NCI-H446 (cell line): ENCODE data around the gene ADAMTS10.
"Not testable (repeated sequence)": the region's sequence is repeated elsewhere in the genome, so short reads cannot be mapped to it uniquely, and the experiment has no call there.

Experiments used
- DNase-seq, 2 experiments: peaks; one replicate each; lab custom pipeline; 2025; lab: John Stamatoyannopoulos, UW

Gene ADAMTS10

DNA sequence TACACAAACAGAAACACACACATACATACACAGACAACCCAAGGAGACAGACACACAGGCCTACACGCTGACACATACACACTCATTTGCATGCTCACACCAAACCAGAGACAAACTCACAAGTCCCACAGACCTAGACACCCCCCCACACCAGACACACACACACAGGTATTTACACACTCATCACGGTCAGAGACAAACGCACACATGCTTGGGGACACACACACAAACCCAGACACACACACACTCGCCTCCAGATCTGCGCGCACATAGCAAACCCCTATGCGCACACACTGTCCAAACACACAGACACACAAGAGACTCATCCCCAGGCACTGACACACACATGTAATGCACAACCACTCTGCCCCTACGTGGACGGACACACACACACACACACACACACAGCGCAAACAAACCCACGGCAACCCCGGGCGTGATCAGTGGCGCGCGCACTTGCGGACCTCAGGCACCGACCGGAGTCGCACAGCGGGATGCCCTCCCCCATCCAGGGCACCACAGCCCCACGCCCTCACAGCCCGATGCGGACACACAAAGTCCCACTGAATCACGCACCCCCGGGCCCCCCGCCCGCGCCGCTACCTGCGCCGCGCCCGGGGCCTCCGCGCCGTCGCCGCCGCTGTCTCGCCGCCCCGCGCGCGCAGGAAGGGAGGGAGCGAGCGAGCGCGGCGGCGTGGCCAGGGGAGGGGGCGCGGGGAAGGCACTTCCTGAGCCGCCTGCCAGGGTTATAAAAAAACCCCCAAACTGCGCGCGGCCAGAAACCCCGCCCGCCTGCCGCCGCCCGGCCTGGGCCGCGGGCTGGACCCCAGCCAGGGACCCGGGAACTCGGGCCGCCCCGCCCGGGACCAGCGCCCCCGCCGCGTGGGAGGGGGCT is at the start of gene ADAMTS10:
ADAMTS10 (minus strand) TSS at position 675 of the 895 bp plus-strand sequence. CDS start 5,005 bp downstream, outside the sequence.
- no peak for DNase-seq

- no peak for DNase-seq
Observed at GRCh38 chr19:8659905-8660304, 49.4 kb upstream of the ADAMTS10 start.

- no peak for DNase-seq
Observed at GRCh38 chr19:8657869-8658268, 47.4 kb upstream of the ADAMTS10 start.

GRCh38 chr19:8655340-8655709 is 44.8 kb upstream of the ADAMTS10 start:
- no peak for DNase-seq

DNA sequence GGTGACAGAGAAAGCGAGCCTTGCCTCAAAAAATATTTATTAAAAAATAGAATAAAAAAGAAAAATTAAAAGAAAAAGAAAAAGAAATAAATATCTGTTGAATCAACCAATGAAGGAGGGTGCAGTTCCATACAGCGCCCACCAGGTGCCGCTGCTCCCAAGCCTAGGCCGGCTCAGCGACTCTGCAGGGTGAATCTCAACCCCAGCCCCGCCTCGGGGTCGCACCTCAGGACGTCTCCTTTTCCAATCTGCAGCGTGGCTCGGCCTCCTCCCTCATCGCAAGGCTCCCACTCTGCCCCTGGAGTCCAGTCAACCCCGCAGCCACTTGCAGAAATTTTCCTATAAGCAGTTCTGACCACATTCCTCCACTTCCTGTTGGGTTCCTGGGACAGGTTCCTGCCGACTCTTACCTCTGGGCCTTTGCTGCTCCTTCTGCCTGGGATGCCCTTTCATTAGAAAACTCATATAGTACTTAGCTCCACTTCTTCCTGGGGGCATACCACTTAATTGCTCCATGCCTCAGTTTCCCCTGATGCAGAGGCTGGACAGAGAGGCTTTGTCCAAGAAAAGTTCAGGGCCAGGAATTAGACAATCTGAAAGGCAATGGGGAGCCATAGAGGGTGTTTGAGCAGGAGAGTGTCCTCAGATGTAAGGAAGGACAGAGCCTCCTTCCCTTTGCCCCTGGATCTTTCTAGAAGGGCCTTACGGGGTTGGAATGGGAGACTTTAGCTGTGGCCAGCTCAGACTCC is 44.2 kb upstream of the ADAMTS10 start:
- peak in 1 of 2 experiments; percentile 52 for DNase-seq

GRCh38 chr19:8648240-8648639 is 37.7 kb upstream of the ADAMTS10 start:
- no peak for DNase-seq

DNA sequence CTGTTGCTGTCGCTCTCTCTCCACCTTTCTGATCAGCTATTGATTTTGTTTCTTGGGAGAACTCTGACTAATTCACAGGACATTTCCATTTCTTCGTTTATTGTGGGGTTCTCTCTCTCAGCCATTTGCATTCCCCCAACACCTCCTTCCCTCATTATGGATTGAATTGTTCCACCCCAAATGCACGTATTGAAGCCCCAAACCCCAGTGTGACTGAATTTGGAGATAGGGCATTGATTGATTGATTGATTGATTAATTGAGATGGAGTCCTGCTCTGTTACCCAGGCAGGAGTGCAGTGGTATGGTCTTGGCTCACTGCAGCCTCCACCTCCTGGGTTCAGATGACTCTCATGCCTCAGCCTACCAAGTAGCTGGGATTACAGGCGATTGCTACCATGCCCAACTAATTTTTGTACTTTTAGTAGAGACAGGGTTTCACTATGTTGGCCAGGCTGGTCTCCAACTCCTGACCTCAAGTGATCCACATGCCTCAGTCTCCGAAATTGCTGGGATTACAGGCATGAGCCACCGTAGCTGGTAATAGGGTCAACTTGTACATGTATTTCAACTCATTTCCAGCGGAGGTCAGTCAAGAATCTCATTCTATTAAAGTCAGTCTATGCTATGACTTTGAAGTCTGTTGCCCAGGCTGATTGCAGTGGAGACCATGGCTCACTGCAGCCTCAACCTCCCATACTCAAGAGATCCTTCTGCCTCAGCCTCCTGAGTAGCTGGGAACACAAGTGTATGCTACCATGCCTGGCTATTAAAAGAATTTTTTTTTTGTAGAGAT is 33.5 kb upstream of the ADAMTS10 start:
- DNase-seq, result no peak

DNA sequence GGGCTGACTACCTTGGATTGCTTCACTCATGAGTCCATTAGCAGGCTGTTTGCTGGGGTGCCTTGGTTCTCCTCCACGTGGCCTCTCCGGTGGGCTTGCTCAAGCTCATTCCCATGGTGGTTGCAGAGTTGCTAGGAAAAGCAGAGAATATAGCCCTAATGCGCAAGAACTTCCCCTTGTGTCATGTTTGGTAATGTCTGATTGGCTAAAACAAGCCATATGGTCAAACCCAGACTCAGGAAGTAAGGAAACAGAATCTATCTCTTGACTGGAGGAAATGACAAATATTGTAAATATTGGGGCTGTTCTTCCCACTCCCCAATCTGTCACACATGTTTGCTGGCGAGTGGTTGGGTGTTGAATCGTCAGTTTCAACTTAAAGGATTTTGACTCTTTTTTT is 32.0 kb upstream of the ADAMTS10 start:
- no peak for DNase-seq

- peak in 1 of 2 experiments; percentile 37 for DNase-seq
Observed at GRCh38 chr19:8641908-8642547, 31.5 kb upstream of the ADAMTS10 start.

- no peak for DNase-seq
Observed at GRCh38 chr19:8641221-8641907, 30.8 kb upstream of the ADAMTS10 start.

- DNase-seq, result no peak
Observed at GRCh38 chr19:8640402-8641004, 30.0 kb upstream of the ADAMTS10 start.

DNA sequence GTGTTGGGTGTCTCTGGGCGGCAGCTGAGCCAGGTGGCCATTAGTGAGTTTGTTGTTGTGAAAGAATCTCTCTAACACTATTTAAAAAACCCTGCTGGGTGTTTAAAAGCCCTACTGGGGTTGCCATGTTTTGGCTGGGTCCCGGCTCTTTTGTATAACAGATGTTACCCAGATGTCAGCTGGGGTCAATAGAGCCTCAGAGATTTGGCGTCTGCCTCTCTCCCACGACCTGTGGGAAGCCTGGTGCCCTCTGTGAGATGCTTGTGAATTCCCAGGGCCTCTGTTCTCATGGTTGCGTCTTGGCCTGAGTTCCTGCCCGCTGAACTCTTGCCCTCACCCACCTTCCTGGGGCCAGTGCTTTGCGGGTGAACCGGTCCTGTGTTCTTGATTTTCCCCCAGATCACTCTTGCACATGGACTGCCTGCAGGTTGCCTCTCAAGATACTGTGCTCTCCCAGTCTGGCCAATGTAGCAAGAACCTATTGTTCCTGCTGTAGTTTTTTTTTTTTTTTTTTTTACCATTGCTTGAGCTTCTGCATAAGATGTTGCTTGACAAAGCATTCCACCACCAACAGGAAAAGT is 29.4 kb upstream of the ADAMTS10 start:
- DNase-seq, result no peak

DNA sequence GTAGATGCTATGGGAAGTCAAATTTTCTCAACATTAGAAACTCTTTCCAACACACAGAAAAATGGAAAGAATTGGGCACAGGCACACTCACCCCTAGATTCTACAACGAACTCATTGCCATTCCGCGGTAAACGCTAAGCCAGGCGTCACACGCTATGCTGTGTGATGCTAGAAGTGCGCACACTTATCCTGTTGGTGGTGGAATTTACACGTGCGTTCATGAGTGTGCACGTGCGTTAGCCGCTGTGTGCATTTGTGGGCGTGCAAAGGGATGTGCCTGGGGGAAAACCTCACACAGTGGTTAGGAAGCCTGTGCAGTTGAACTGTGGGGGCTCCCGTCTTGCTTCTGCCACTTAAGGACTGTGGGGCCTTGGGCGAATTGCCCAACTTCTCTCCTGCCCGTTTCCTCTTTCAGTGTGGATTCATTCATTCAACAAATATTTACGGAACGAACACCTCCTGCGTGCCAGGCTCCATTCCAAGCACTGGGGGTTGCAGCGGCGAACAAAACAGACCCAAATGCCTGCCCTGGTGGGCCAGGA is 27.6 kb upstream of the ADAMTS10 start:
- DNase-seq, result no peak

GRCh38 chr19:8637070-8637469 is 26.6 kb upstream of the ADAMTS10 start:
- not testable (repeated sequence) for DNase-seq

DNA sequence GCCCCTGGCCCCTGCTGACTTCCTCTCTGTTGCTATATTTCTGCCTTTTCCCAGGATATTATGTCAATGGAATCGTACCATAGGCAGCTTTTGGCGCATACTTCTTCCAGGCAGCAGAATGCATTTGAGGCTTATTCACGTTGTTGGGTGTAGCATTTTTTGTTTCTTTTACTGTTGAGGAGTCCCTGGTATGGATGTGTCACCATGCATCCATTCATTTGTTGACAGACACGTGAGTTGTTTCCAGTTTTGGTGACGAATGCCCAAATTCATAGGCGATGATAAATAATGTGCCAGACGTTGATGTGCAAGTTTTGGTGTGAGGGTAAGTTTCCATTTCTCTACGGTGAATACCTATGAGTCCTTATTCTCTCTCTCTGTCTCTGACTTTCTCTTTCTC is 24.9 kb upstream of the ADAMTS10 start:
- DNase-seq, result no peak

GRCh38 chr19:8631425-8631819 is 20.9 kb upstream of the ADAMTS10 start:
- no peak for DNase-seq

GRCh38 chr19:8630796-8631424 is 20.4 kb upstream of the ADAMTS10 start:
- no peak for DNase-seq

DNA sequence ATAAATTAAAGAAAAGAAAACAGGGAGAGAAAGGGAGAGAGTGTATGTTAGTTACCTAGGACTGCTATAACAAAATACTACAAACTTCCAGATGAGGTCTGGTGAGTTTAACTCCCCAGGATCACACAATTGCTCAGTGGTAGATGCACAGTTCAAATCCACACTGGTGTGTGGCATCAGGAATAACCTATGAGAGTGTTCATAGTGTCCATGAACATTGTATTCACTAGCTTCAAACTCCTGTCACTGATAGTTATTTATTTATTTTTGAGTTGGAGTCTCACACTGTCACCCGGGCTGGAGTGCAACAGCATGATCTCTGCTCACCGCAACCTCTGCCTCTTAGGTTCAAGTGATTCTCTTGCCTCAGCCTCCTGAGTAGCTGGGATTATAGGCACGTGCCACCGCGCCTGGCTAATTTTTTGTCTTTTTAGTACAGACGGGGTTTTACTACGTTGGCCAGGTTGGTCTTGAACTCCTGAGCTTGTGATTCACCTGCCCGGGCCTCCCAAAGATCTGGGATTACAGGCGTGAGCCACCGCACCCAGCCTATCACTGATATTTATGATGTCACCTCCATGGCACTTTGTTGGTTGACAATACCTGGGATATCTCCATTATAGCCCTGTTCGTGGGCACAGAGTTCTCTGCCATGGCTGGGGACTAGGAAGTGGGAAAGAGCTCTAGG is 19.6 kb upstream of the ADAMTS10 start, which contains the start of gene NFILZ:
NFILZ (plus strand) TSS at position 638 of the 688 bp plus-strand sequence. CDS start 46,133 bp downstream, outside the sequence.
- no peak for DNase-seq

DNA sequence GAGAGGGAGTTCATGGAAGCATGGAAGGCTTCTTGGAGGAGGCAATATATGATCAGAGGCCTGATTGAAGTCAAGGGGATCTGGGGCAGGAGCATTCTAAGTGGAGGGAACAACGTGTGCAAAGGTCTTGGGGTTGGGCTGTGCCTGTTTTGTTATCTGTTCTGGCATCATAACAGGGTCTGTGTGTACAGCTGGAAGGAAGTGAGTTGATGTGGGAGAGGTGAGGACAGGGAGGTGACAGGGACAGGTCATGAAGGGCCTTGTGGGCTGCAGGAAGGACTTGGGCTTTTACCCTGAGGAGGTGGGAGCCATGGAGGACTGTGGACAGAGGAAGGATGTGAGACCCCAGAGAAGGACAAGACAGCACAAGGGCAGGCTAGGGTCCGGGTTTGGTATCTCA is 18.7 kb upstream of the ADAMTS10 start:
- DNase-seq, result no peak
